ENCODE results near the gene TCOF1.

TCOF1 gene

GRCh38 chr5:150350524-150351344 is 6.8 kb upstream of the TCOF1 start:
- peak; percentile 85 for DNase-seq (ENCODE audit: low read depth)

- no peak for DNase-seq (ENCODE audit: low read depth)
These were observed 5.1 kb upstream of the TCOF1 start for GRCh38 chr5:150352244-150353031.

DNA sequence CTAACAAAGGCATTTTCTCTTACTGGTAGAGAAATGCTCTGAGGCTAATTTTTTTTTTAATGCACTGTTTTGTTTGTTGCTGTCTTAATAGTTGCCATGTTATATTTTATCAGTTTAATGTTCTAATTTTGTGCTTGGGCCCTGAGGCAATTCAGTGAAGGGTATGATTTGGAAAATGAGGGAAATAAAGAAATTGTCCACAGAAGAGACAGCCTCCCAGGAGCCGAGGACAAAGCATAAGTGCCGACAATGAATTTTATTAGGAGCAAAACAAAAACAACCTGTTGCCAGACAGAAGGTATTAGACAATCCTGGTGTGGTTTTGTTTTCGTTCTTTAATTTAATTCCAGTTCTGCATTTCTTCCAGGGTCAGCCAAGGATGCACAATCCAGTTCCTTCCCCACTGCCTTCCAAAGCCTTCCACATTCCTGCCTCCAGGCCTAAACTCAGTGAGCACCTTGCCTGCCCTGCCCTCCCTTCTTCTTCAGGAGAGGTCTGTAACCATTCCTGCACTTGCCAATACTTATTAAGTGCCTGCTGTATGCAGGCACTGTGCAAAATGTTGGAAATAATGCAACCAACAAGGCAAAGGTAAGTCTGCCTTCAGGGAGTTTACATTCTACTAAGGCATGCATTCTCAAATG is 4.3 kb upstream of the TCOF1 start:
- DNase-seq (ENCODE audit: low read depth) = no peak

DNA sequence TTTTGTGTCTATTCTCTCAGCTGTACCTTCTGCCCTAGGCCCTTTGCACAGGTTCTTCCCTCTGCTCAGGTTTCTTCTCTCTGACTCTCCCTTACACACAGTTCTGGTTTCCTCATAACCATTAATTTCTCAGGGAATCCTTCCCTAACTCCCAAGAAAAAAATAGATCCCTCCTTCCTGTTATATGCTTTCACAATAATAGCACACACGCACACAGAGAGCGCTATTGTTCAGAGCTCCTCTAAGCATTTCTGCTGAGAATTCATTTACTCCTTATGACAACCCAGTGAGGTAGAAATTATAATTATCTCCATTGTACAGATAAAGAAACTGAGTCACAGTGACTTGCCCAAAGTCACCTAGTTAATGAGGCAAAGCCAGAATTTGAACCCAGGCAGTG is 1.7 kb upstream of the TCOF1 start:
- DNase-seq (ENCODE audit: low read depth) = peak; percentile 18

DNA sequence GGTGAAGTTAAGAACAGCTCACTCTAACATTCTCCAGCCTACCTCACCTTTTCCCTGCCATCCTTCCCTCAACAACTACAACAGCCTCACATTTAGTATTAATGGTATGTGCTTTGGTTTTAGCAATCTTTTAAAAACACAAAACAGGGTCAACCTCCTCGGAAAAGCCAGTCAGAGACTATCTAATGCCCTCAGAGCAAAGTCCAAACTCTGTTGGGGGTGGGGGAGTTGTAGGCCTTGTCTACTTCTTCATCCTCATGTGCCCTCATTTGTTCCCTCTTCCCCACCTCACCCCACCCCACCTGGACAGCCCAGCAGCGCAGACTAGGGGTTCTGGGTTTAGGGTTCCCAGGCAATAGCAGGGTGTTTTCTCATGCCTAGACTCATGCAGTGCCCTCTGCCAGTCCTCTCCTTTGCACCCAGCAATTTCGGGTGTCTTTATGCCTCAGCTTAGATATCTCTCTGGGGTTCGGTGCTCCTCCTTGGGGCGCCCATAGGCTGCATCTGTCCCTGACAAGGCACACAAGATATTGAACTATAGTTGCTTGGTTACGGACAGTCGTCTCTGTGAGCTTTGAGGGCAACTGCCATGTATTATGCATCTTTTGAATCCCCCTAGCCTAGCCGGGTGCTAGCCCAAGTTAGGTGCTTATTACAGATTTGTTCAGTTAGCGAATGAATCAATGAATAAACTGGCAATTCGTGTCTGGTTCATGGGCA is 762 bp upstream of the TCOF1 start:
- no peak for DNase-seq (ENCODE audit: low read depth)

- peak; percentile 44 for DNase-seq (ENCODE audit: low read depth)
These were observed 981 bp downstream of the TCOF1 start for GRCh38 chr5:150358261-150359095.

- DNase-seq (ENCODE audit: low read depth) = no peak
These were observed 3.8 kb downstream of the TCOF1 start for GRCh38 chr5:150361301-150361700.

GRCh38 chr5:150363185-150363584 is 5.7 kb downstream of the TCOF1 start:
- no peak for DNase-seq (ENCODE audit: low read depth)

- no peak for DNase-seq (ENCODE audit: low read depth)
These were observed 6.5 kb downstream of the TCOF1 start for GRCh38 chr5:150364004-150364403.

GRCh38 chr5:150368526-150368925 is 11.0 kb downstream of the TCOF1 start:
- DNase-seq (ENCODE audit: low read depth) = no peak

- no peak for DNase-seq (ENCODE audit: low read depth)
These were observed 15.1 kb downstream of the TCOF1 start for GRCh38 chr5:150372639-150373038.

DNA sequence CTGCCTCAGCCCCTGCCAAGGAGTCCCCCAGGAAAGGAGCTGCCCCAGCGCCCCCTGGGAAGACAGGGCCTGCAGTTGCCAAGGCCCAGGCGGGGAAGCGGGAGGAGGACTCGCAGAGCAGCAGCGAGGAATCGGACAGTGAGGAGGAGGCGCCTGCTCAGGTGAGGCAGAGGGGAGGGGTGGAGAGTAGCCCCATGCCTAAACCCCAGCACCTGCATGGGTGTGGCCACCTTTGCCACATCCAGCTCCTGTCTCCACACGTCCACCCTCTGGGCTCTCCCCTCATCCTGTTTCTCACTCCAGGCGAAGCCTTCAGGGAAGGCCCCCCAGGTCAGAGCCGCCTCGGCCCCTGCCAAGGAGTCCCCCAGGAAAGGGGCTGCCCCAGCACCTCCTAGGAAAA is 17.2 kb downstream of the TCOF1 start:
- no peak for DNase-seq (ENCODE audit: low read depth)

- DNase-seq (ENCODE audit: low read depth) = peak; percentile 65
These were observed 19.6 kb downstream of the TCOF1 start for GRCh38 chr5:150376799-150377771.

- DNase-seq (ENCODE audit: low read depth) = peak; percentile 100
These were observed 20.6 kb downstream of the TCOF1 start for GRCh38 chr5:150377964-150378694.

DNA sequence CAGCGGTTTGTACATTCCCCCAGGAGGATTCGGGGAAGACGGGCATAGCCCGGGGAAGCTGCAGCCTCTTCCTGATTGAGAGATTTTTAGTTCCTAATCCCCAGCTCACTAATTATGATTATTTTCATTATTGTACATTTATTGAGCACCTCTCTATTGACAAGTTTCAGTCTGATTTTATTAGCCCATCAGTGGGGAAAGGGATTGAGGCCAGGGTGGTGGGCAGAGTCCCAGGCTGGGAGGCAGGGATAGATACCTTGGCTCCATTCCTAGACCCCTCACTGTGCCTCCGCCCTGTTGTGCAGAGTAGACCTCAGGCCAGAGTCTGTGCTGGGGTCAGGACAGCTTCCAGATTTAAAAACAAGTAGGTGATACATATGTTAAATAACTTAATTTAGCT is 27.2 kb downstream of the TCOF1 start:
- no peak for DNase-seq (ENCODE audit: low read depth)

- DNase-seq (ENCODE audit: low read depth) = no peak
These were observed 28.7 kb downstream of the TCOF1 start for GRCh38 chr5:150386024-150386855.

DNA sequence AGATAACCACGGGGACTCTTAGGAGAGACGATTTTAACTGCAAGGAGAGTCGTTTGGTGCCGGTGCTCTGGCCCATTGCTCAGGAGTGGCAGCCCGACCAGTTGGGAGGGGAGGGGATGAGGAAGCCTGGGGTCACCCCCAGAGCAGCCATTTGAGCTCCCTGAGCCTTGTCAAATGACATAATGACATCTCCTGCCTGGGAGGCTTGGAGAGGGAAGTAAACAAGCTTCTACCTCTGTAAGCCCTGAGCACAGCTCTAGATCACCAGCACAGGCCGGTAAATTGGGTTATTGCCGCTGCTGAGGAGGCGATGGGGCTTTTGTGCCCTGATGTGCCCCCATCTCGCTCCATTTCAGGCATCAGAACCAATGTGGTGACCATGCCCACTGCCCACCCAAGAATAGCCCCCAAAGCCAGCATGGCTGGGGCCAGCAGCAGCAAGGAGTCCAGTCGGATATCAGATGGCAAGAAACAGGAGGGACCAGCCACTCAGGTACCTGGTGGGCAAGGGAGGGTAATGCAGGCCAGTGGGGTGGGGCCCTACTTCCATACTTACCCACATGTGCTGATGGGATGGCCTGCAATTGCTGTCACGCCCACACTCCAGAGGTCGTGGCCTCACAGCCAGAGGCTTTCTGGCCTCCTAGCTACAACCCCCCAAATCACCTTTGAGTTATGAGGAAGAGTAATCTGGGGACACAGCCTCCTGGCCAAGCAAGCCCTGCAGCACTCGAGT is 32.2 kb downstream of the TCOF1 start:
- no peak for DNase-seq (ENCODE audit: low read depth)

Data from amniotic epithelial cell (primary cell).